ENCODE measurements around the gene GPR42.
"Not testable (repeated sequence)": the region's sequence is repeated elsewhere in the genome, so short reads cannot be mapped to it uniquely, and the experiment has no call there.

The GPR42 gene

GRCh38 chr19:35347171-35347929 lies 23.5 kb upstream of the GPR42 start, which contains the start of gene FFAR1:
FFAR1 (plus strand) TSS chr19:35347902; CDS start chr19:35351552, 3,650 bp downstream.
- DNase-seq (ENCODE audit: low read depth): peak; percentile 51

GRCh38 chr19:35347930-35348298 lies 23.0 kb upstream of the GPR42 start:
- DNase-seq (ENCODE audit: low read depth): no peak

- no peak for DNase-seq (ENCODE audit: low read depth)
Measured at GRCh38 chr19:35348911-35349611, 21.8 kb upstream of the GPR42 start.

GRCh38 chr19:35349614-35350521 lies 21.0 kb upstream of the GPR42 start:
- no peak for DNase-seq (ENCODE audit: low read depth)

- DNase-seq (ENCODE audit: low read depth): no peak
Measured at GRCh38 chr19:35350591-35350990, 20.3 kb upstream of the GPR42 start.

- DNase-seq (ENCODE audit: low read depth): no peak
Measured at GRCh38 chr19:35351411-35352176, 19.3 kb upstream of the GPR42 start.

GRCh38 chr19:35352177-35352447 lies 18.8 kb upstream of the GPR42 start:
- DNase-seq (ENCODE audit: low read depth): no peak

- DNase-seq (ENCODE audit: low read depth): peak; percentile 66
Measured at GRCh38 chr19:35352448-35353304, 18.2 kb upstream of the GPR42 start.

- DNase-seq (ENCODE audit: low read depth): no peak
Measured at GRCh38 chr19:35353635-35354034, 17.2 kb upstream of the GPR42 start.

GRCh38 chr19:35354898-35355297 lies 16.0 kb upstream of the GPR42 start:
- no peak for DNase-seq (ENCODE audit: low read depth)

- DNase-seq (ENCODE audit: low read depth): no peak
Measured at GRCh38 chr19:35355791-35356460, 14.9 kb upstream of the GPR42 start.

- no peak for DNase-seq (ENCODE audit: low read depth)
Measured at GRCh38 chr19:35357867-35358573, 12.8 kb upstream of the GPR42 start, which contains the start of gene FFAR3. FFAR3 (plus strand) TSS chr19:35358460; CDS start chr19:35358891, 431 bp downstream.

GRCh38 chr19:35358834-35359233 lies 12.0 kb upstream of the GPR42 start:
- not testable (repeated sequence) for DNase-seq (ENCODE audit: low read depth)

GRCh38 chr19:35359395-35359794 lies 11.5 kb upstream of the GPR42 start:
- DNase-seq (ENCODE audit: low read depth): not testable (repeated sequence)

GRCh38 chr19:35360081-35360480 lies 10.8 kb upstream of the GPR42 start:
- DNase-seq (ENCODE audit: low read depth): not testable (repeated sequence)

GRCh38 chr19:35360880-35361420 lies 9.9 kb upstream of the GPR42 start:
- DNase-seq (ENCODE audit: low read depth): no peak

GRCh38 chr19:35362261-35363000 lies 8.4 kb upstream of the GPR42 start:
- no peak for DNase-seq (ENCODE audit: low read depth)

- DNase-seq (ENCODE audit: low read depth): no peak
Measured at GRCh38 chr19:35363001-35363590, 7.8 kb upstream of the GPR42 start.
